Nephron progenitor cell (in vitro differentiated cells): ENCODE results near the gene SUSD4.

Source experiments
- DNase-seq: peaks from one replicate; pipeline ENCODE4 v3.0.0; 2021
- H3K27ac Mint-ChIP-seq: 2 replicates; pipeline ENCODE4 v1.8.0; 2021; ENCODE audit warnings: mild to moderate bottlenecking, moderate library complexity, mixed read lengths
- H3K27me3 Mint-ChIP-seq: 2 replicates; pipeline ENCODE4 v1.8.0; 2021; ENCODE audit warnings: mild to moderate bottlenecking, low read depth, mixed read lengths; ENCODE audit not compliant: poor library complexity
- H3K36me3 Mint-ChIP-seq: 2 replicates; pipeline ENCODE4 v1.8.0; 2021; ENCODE audit warnings: low read depth, mixed read lengths
- H3K4me1 Mint-ChIP-seq: 2 replicates; pipeline ENCODE4 v1.8.0; 2021; ENCODE audit warnings: mixed read lengths
- H3K4me3 Mint-ChIP-seq: 2 replicates; pipeline ENCODE4 v1.8.0; 2021; ENCODE audit warnings: mild to moderate bottlenecking, moderate library complexity, mixed read lengths
- H3K9me3 Mint-ChIP-seq: 2 replicates; pipeline ENCODE4 v1.8.0; 2021; ENCODE audit warnings: mild to moderate bottlenecking, moderate library complexity, mixed read lengths
- TF ChIP-seq, protein P1 (sequence below): fragments of 200-600 bp; sonication (generic); IDR thresholded peaks from 2 replicates; pipeline ENCODE4 v1.5.0; 2021; ENCODE audit warnings: antibody characterized with exemption

SUSD4 gene

DNA sequence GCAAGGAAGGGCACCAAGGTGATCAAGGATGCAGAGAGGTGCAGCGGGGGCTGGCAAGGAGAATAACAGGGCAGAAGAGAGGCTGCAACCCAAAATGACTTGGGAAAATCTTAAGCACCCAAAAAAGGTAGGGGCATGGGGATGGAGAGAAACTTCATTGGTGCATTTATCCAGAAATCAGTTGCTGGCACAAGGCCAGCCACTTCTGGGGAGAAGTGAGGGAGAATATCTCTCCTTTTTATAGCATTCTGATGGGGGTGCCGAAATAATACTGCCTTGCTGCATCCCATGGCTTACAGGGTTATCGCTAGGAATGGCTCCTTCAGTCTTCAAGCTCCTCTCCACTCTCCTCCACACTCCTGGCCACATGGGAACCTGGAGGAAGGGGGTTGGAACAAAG lies 47.9 kb downstream of the SUSD4 start:
- H3K36me3 Mint-ChIP-seq: peaks cover 5% of the 10 kb centered on the region
- no peak overlapping the region for H3K27ac Mint-ChIP-seq
- H3K27me3 Mint-ChIP-seq: peaks cover 11% of the 10 kb centered on the region
- H3K9me3 Mint-ChIP-seq: peaks cover 8% of the 10 kb centered on the region
- TF ChIP-seq, protein P1, sequence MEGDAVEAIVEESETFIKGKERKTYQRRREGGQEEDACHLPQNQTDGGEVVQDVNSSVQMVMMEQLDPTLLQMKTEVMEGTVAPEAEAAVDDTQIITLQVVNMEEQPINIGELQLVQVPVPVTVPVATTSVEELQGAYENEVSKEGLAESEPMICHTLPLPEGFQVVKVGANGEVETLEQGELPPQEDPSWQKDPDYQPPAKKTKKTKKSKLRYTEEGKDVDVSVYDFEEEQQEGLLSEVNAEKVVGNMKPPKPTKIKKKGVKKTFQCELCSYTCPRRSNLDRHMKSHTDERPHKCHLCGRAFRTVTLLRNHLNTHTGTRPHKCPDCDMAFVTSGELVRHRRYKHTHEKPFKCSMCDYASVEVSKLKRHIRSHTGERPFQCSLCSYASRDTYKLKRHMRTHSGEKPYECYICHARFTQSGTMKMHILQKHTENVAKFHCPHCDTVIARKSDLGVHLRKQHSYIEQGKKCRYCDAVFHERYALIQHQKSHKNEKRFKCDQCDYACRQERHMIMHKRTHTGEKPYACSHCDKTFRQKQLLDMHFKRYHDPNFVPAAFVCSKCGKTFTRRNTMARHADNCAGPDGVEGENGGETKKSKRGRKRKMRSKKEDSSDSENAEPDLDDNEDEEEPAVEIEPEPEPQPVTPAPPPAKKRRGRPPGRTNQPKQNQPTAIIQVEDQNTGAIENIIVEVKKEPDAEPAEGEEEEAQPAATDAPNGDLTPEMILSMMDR: no peak
- H3K4me1 Mint-ChIP-seq: peaks cover 29% of the 10 kb centered on the region
- H3K4me3 Mint-ChIP-seq: no peak overlapping the region
- DNase-seq: no peak

DNA sequence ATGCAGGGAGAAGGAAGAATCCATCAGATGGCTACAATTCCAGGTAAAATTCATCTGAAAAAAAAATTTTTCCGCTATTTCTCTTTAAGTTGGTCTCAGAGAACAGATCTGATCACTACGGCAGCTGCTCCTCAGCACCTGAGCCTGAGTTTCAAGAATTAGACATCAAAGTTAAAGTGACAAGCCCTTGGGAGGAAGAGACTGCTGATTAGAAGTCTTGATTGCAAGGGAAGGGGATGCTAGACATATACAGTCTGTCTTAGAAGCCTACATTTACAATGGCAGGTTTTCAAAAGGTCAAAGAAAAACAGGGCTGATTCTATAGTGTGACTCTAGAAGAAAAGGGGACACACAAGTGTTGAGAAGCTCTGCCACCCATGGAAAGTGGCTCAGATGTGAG lies 48.3 kb downstream of the SUSD4 start:
- Mint-ChIP-seq H3K27ac (no peak overlapping the region), H3K4me3 (no peak overlapping the region), H3K27me3 (peaks cover 11% of the 10 kb centered on the region), H3K9me3 (peaks cover 8% of the 10 kb centered on the region), H3K4me1 (peaks cover 25% of the 10 kb centered on the region), H3K36me3 (peaks cover 5% of the 10 kb centered on the region)
- DNase-seq: no peak
- TF ChIP-seq, protein P1: no peak

DNA sequence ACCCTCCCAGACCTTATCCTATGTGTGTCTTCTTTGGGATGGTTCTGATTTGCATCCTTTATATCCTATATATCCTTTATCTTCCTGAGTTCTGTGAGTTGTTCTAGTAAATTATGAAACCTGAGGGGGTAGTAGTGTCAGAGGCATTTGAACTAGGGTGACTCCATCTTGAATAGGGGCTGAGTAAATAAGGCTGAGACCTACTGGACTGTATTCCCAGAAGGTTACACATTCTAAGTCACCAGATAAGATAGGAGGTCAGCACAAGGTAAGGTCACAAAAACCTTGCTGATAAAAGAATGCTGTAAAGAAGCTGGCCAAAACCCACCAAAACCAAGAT lies 50.6 kb downstream of the SUSD4 start:
- peaks cover 9% of the 10 kb centered on the region for H3K27me3 Mint-ChIP-seq
- peaks cover 19% of the 10 kb centered on the region for H3K4me1 Mint-ChIP-seq
- DNase-seq: no peak
- peaks cover 5% of the 10 kb centered on the region for H3K36me3 Mint-ChIP-seq
- no peak overlapping the region for H3K4me3 Mint-ChIP-seq
- H3K9me3 Mint-ChIP-seq: peaks cover 3% of the 10 kb centered on the region
- TF ChIP-seq, protein P1: no peak
- no peak overlapping the region for H3K27ac Mint-ChIP-seq

DNA sequence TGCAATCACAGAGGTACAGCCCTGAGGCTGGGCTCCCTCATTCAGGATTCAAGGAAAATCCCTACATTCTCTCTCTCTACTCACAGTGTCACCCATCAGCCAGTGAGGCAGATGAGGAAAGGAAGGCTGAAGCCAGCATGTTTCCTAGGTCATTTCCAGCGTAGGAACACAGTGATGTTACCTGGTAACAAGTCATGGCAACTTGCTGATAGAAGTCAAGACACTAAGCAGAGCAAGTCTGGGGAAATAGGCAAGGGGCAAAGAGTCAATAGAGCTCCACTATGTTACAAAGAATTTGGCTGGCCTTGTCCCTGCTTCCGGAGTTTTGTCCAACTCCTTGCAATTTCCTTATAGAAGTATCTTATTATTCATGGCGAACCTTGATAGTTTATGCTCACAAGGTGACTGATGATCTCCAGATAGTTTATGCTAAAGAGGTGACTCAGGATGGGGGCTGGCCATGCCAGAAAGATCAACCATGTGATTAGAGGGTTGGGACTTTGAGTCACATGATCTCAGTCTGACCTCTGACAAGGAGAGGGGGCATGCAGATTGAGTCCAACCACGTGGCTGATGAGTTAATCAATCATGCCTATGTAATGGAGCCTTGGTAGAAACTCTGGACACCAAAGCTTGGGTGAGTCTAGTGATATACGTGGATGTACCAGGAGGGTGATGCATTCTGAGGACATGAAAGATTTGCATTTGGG lies 51.1 kb downstream of the SUSD4 start:
- Mint-ChIP-seq H3K27me3 (peaks cover 9% of the 10 kb centered on the region), H3K4me3 (no peak overlapping the region), H3K9me3 (peaks cover 3% of the 10 kb centered on the region), H3K4me1 (peaks cover 19% of the 10 kb centered on the region), H3K27ac (no peak overlapping the region), H3K36me3 (peaks cover 5% of the 10 kb centered on the region)
- DNase-seq: no peak
- TF ChIP-seq, protein P1: no peak

DNA sequence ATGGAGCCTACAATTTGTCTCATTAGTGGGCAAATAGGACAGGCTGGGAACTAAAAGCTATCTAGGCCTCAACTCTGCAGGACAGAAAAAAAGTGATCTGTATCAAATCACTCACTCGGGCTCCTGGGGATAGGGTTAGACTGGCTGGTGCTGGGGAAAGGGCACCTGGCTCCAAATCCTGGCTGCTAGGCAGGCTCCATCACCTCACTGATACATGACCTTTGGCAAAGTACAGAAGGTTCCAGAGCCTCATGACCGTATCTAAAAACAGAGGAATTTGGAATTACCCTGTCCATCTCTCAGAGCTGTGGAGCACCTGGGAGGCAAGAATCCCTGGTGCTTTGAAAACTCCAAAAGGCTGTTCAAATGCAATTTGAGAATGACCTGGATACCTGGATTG lies 51.7 kb downstream of the SUSD4 start:
- H3K4me3 Mint-ChIP-seq: no peak overlapping the region
- TF ChIP-seq, protein P1: no peak
- DNase-seq: no peak
- peaks cover 19% of the 10 kb centered on the region for H3K4me1 Mint-ChIP-seq
- H3K27me3 Mint-ChIP-seq: peaks cover 9% of the 10 kb centered on the region
- H3K9me3 Mint-ChIP-seq: peaks cover 3% of the 10 kb centered on the region
- peaks cover 5% of the 10 kb centered on the region for H3K36me3 Mint-ChIP-seq
- no peak overlapping the region for H3K27ac Mint-ChIP-seq

DNA sequence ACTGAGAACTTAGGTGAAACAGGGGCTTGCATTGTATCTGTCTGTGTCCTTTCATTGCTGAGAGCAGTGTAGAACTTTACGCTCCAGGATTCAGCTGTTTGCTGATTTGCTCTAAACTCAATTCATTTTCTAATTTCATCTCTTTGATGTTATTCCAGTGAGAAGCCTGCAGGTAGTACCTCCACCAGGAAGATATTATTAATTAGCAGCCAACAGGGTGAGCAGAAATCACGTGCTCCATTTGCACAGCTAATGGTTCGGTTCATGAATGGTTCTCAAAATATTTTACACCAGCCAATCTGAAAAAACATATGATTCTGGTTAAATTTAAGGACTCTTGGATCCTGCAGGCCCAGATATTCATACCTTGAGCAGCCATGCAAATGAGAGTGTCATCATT lies 52.1 kb downstream of the SUSD4 start:
- H3K4me1 Mint-ChIP-seq: peaks cover 19% of the 10 kb centered on the region
- DNase-seq: no peak
- peaks cover 5% of the 10 kb centered on the region for H3K36me3 Mint-ChIP-seq
- no peak overlapping the region for H3K4me3 Mint-ChIP-seq
- H3K9me3 Mint-ChIP-seq: peaks cover 3% of the 10 kb centered on the region
- no peak overlapping the region for H3K27ac Mint-ChIP-seq
- peaks cover 9% of the 10 kb centered on the region for H3K27me3 Mint-ChIP-seq
- TF ChIP-seq, protein P1: no peak
